Glutamatergic neuron (in vitro differentiated cells): Measurements from ENCODE around the gene MUC12. TPM values are rescaled to one million over a fixed set of nuclear protein-coding genes. Genes with fewer than 3 reads are reported as not detected.

Experiments used
- DNase-seq: peaks from one replicate; pipeline ENCODE4 v3.0.0; 2022
- H3K27ac Mint-ChIP-seq: one replicate; pipeline ENCODE4 v1.8.0; 2020; ENCODE audit warnings: mild to moderate bottlenecking, mixed read lengths, inconsistent platforms; ENCODE audit not compliant: unreplicated experiment
- H3K27me3 Mint-ChIP-seq: one replicate; pipeline ENCODE4 v1.8.0; 2020; ENCODE audit warnings: mild to moderate bottlenecking, moderate library complexity, mixed read lengths, inconsistent platforms; ENCODE audit not compliant: unreplicated experiment
- H3K36me3 Mint-ChIP-seq: one replicate; pipeline ENCODE4 v1.8.0; 2020; ENCODE audit warnings: mild to moderate bottlenecking, mixed read lengths, inconsistent platforms; ENCODE audit not compliant: unreplicated experiment
- H3K4me1 Mint-ChIP-seq: one replicate; pipeline ENCODE4 v1.8.0; 2020; ENCODE audit warnings: mild to moderate bottlenecking, low read depth, mixed read lengths, inconsistent platforms; ENCODE audit not compliant: unreplicated experiment
- H3K4me3 Mint-ChIP-seq: one replicate; pipeline ENCODE4 v1.8.0; 2020; ENCODE audit warnings: mild to moderate bottlenecking, mixed read lengths, inconsistent platforms; ENCODE audit not compliant: unreplicated experiment
- H3K9me3 Mint-ChIP-seq: one replicate; pipeline ENCODE4 v1.8.0; 2020; ENCODE audit warnings: mild to moderate bottlenecking, moderate library complexity, mixed read lengths, inconsistent platforms; ENCODE audit not compliant: unreplicated experiment
- total RNA-seq: library from RNA; stranded (reverse); fragmentation: NEBNext Ultra II Directional; extraction: Animal tissue kit (Norgen Biotek cat#: 25700); gene quantifications from one replicate; pipeline ENCODE4 v1.2.1, GENCODE V29; 2021; ENCODE audit not compliant: unreplicated experiment
- TF ChIP-seq, protein P1 (sequence below): fragments of 200-600 bp; sonication (generic); IDR thresholded peaks from one replicate; pipeline ENCODE4 v1.5.0; 2021; ENCODE audit not compliant: partially characterized antibody, unreplicated experiment

Gene MUC12
- total RNA-seq, 1 donor from 2014 or later, result 1.0 TPM

DNA sequence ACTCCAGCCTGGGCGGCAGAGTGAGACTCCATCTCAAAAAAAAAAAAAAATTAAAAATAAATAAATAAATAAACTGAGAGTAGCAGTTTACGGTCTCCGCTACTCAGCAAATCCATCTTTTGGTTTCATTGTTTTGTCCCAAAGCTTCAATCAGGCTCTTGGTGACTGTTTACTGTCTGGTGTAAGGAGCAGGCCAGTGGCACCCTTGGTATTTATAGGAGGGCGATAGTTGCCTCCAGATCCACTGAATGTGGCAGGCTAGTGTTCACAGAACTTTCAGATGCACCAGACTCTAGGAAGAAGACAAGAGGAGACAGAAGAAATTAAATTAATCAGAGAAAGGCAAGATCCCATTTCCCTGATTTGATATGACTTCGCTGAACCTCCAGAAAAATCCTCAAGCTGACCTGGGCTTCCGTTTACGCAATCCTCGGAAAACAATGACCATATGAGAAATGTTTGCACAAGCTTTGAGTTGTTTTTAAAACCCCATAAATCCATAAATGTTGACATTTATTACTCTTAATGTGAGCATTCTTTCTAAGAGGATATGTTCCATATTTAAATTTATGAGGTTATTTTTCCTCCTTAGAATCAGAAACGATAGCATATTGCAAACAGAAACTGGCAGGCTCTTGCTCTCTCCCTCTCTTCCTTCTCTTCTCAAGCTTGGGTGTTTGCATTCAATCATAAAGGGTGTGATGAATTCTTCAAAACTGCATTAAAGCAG is 27.2 kb upstream of the MUC12 start:
- DNase-seq, result no peak
- Mint-ChIP-seq H3K27ac (no peak overlapping the region), H3K4me3 (no peak overlapping the region), H3K36me3 (no peaks in the 10 kb centered on the region), H3K4me1 (no peaks in the 10 kb centered on the region), H3K9me3 (peaks cover 2% of the 10 kb centered on the region), H3K27me3 (peaks cover 4% of the 10 kb centered on the region)
- TF ChIP-seq, protein P1, sequence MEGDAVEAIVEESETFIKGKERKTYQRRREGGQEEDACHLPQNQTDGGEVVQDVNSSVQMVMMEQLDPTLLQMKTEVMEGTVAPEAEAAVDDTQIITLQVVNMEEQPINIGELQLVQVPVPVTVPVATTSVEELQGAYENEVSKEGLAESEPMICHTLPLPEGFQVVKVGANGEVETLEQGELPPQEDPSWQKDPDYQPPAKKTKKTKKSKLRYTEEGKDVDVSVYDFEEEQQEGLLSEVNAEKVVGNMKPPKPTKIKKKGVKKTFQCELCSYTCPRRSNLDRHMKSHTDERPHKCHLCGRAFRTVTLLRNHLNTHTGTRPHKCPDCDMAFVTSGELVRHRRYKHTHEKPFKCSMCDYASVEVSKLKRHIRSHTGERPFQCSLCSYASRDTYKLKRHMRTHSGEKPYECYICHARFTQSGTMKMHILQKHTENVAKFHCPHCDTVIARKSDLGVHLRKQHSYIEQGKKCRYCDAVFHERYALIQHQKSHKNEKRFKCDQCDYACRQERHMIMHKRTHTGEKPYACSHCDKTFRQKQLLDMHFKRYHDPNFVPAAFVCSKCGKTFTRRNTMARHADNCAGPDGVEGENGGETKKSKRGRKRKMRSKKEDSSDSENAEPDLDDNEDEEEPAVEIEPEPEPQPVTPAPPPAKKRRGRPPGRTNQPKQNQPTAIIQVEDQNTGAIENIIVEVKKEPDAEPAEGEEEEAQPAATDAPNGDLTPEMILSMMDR, result no peak

DNA sequence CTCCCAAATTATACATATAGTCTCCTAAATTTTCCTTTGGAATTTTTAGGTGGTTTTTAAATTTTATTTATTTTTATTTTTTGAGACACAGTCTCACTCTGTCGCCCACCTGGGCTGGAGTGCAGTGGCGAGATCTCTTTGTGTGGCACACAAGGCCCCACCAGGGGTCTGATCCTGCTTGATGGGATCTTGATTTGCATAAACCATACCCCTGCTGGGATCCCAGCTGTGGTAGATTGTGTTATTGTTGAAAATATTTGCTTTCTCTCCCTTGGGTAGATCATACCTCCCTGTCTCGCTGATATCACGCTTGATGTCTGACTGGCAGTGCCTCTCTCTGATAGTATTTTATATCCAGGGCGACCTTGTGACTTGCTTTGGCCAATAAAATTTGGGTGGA is 25.7 kb upstream of the MUC12 start:
- Mint-ChIP-seq H3K27me3 (peaks cover 2% of the 10 kb centered on the region), H3K4me3 (no peak overlapping the region), H3K27ac (no peak overlapping the region), H3K36me3 (no peaks in the 10 kb centered on the region), H3K4me1 (no peaks in the 10 kb centered on the region), H3K9me3 (peaks cover 2% of the 10 kb centered on the region)
- no peak for DNase-seq
- TF ChIP-seq, protein P1, result no peak

DNA sequence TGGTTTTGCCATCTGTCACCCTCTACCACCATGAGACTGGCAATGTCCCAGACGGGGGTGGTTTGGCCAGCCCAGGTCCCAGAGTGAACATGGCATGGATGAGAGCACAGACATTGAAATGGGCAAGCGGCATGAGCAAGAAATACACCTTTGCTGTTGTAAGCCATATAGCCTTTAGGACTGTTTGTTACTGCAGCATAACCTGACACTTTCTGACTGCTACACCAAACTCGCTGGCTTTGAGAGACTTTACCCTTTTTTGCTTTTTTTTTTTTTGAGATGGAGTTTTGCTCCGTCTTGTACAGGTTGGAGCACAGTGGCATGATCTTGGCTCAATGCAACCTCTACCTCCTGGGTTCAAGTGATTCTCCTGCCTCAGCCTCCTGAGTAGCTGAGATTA is 25.2 kb upstream of the MUC12 start:
- peaks cover 3% of the 10 kb centered on the region for H3K9me3 Mint-ChIP-seq
- H3K27me3 Mint-ChIP-seq, result peaks cover 2% of the 10 kb centered on the region
- no peaks in the 10 kb centered on the region for H3K36me3 Mint-ChIP-seq
- no peaks in the 10 kb centered on the region for H3K4me1 Mint-ChIP-seq
- no peak overlapping the region for H3K4me3 Mint-ChIP-seq
- TF ChIP-seq, protein P1, result no peak
- no peak for DNase-seq
- no peak overlapping the region for H3K27ac Mint-ChIP-seq

- Mint-ChIP-seq H3K27ac (no peak overlapping the region), H3K4me1 (peaks cover 2% of the 10 kb centered on the region)
- TF ChIP-seq, protein P1, result no peak
Measured at GRCh38 chr7:100946111-100946510, 23.3 kb upstream of the MUC12 start.

GRCh38 chr7:100946766-100947365 is 22.5 kb upstream of the MUC12 start:
- no peak for DNase-seq
- H3K4me1 Mint-ChIP-seq, result peaks cover 2% of the 10 kb centered on the region
- H3K27ac Mint-ChIP-seq, result no peak overlapping the region
- TF ChIP-seq, protein P1, result no peak
- H3K27me3 Mint-ChIP-seq, result peaks cover 2% of the 10 kb centered on the region
- no peaks in the 10 kb centered on the region for H3K36me3 Mint-ChIP-seq
- H3K4me3 Mint-ChIP-seq, result no peak overlapping the region
- H3K9me3 Mint-ChIP-seq, result peaks cover 5% of the 10 kb centered on the region

More at GRCh38 chr7:100946111-100946510, 23.3 kb upstream of the MUC12 start:
- Mint-ChIP-seq H3K27me3 (peaks cover 2% of the 10 kb centered on the region), H3K36me3 (no peaks in the 10 kb centered on the region), H3K4me3 (no peak overlapping the region), H3K9me3 (peaks cover 5% of the 10 kb centered on the region)
- no peak for DNase-seq
